Stimulated activated CD4-positive, alpha-beta T cell treated with anti-CD3 and anti-CD28 coated beads, Interleukin-1b, Interleukin-23, amount 100 ng/mL, for 1 hour (primary cell): ENCODE measurements around the gene MCRIP2.

ENCODE experiments used
- DNase-seq, 2 donors: peaks; one replicate each; pipeline ENCODE4 v3.0.0-alpha.2; 2020; ENCODE audit warnings: low read depth in 2 of 2

MCRIP2 gene

DNA sequence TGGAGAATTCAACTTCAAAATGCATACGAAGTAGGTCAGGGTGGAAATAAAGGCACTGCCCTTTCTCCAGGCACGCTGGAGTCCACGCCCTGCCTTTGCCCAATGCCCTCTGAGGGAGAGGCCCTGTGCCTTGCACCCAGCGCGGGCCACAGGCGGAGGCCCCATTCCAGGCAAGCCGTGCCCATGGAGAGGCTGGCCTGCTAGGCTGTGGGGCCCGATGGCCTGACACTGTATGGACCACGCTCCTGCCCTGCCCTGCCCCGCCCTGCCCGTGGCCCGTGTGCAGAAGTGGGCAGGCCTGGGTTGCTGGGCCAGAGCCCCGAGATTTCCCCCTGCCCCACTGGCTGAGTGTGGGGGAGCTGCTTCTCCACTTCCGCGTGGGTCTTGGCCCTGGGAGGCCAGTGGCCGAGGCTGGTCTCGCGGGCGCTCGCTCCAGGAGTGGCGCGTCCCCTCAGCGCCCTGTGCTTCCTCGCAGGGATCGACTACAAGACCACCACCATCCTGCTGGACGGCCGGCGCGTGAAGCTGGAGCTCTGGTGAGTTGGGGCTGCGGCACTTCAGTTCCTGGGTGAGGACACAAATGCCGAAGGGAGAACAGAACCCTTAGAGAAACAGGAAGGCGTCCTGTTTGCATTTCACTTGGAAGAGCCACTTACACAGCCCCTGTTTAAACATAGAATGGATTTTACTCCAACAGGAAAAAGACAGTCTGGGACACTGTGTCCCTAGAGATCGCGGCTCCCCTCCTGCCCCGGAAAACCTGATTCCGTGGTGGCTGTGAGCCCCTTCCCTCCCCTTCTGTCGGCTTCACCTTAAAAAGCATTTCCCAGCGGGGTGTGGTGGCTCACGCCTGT is 24.7 kb upstream of the MCRIP2 start:
- no peak for DNase-seq

DNA sequence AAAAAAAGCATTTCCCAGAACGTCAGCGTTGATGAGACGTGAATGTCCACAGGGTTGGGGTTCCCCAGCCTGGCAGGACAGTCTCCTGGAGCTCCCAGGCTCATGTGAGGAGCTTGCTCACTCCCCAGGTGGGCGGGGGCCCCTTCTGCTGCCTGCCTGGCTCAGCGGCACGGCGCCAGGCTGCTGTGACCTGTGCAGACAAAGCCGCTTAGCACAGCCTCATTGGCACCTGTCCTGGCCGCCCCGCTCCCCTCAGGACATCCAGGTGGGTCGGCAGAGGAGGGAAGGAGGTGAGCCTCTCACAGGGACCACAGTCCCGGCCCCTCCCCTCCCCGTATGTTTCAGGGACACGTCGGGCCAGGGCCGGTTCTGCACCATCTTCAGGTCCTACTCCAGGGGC is 23.8 kb upstream of the MCRIP2 start:
- DNase-seq: no peak

DNA sequence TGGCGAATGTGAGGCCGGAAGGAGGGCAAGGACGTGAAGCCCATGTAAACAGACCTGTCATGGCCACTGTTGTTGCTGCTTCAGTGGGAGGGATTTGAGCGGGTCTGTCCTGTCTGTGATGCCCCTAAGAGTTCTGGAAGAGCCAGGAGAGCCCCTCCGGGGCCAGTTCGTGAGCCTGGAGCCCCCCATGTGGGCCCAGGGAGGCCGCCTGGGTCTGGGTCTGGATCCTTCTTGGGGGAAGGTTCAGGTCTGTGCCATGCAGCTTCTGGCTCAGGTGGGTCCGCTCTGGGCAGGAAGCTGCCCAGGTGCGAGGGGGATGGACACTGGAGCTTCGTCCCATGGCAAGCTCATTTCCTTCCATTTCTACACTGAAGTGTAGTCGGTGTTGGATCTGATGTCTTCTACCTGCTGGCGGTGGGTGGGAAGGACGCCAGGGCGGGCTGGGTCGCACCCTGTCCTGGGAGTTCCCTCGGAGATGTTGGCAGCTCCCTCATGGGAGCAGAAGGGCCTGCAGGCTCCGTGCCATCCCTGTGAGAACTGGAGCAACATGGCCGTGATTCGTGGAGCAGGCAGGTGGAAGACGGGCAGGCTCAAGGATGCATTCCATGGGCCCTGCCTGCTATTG is 22.0 kb upstream of the MCRIP2 start:
- no peak for DNase-seq

DNA sequence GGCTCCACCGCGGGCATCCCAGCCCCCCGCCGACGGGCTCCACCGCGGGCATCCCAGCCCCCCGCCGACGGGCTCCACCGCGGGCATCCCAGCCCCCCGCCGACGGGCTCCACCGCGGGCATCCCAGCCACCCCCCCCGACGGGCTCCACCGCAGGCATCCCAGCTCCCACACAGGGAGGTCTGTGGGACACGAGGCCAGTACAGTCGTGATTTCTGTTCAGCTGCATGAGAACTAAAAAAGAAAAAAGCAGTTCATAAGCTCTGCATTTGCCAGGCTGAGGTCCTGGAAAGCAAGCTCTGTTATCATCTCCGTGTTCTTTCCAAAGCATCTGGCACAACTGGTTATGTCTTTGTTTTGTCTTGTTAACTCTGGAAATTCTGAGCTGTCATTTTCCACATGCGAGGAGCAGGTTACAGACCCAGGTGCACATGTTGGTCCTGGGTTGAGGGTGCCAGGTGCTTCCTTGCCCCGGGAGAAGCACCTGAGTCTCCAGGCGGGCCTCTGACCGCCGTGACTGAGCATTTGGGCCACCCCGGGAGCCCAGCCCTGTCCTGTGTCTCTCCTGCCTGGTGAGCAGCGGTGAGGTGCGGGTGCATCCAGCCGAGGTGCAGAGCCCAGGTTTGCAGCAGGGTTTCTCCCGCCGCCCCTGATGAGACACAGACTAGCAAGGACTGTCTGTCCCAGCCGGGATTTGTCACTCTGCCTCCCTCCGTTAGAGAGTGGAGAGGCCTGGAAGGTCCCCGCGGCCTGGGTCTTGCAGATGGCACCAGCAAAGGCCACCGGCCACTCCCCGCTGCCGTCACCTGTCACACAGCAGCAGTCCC is 20.7 kb upstream of the MCRIP2 start:
- DNase-seq: no peak

DNA sequence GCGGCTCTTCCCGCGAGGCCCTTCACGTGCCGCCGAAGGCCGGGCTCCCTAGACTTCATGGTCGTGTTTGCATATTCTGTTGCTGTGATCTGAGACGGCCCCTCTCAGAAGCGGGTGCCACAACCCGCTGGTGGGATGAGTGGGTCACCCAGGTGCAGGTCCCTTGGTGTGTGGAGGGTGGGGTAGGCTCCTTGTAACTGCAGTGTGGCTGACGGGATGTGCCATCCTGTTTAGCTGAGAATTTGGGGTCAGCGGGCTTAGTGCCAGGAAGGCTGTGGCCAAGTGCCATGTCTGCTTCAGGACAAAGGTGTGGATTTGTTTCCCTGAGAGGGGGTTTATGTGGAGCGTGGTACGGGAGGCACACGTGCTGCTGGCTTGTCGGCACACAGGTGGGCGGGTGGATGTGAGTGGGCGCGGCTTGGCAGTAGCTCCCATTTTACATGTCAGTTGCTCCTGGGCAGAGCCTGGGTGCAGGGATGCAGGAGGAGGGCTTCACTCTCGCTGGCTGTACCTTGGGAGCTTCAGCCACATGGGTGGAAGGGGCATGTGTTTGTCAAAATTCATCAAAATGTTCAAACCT is 20.0 kb upstream of the MCRIP2 start:
- DNase-seq: no peak

DNA sequence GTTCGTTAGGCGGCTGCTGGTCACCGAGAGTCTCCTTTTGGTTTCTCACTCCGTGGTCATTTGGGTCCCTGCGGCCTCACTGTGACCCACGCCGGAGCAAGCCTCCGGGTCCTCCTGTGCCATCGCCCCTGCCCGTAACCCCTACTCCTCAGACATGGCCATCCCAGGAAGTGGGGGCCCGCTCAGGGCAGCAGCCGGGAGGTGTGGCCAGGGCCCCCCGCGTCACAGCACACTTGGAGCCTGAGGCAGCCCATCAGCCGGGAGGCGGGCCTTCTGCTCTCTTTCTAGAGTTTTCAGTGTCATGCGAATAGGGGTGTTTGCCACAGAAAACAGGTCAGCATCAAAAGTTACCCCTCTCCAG is 18.7 kb upstream of the MCRIP2 start:
- DNase-seq: no peak

DNA sequence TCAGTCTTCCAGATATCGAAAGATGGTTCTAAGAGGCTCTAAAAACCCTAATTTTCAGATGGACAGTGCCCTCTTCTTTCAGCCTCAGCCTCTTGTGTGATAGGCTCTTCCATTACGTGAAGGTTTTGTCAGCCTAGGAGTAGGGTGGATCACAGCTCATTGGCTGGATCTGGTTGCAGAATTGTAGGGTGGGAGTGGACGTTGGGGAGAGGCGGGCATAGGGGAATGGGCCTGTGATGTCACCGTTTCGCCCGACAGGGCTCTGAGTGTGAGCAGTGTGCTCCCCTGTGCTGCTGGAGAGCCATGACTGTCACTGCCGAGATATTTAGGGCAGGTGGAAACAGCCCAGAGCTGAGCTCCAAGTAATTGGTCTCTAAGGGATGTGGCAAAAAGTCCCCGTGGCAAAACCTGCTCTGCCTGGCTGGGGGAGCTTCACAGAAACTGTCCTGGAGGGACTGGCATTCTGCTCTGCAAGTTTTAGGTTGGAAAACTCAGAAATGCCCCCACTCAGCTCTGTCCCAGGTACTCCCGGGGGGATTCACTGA is 17.0 kb upstream of the MCRIP2 start:
- no peak for DNase-seq

DNA sequence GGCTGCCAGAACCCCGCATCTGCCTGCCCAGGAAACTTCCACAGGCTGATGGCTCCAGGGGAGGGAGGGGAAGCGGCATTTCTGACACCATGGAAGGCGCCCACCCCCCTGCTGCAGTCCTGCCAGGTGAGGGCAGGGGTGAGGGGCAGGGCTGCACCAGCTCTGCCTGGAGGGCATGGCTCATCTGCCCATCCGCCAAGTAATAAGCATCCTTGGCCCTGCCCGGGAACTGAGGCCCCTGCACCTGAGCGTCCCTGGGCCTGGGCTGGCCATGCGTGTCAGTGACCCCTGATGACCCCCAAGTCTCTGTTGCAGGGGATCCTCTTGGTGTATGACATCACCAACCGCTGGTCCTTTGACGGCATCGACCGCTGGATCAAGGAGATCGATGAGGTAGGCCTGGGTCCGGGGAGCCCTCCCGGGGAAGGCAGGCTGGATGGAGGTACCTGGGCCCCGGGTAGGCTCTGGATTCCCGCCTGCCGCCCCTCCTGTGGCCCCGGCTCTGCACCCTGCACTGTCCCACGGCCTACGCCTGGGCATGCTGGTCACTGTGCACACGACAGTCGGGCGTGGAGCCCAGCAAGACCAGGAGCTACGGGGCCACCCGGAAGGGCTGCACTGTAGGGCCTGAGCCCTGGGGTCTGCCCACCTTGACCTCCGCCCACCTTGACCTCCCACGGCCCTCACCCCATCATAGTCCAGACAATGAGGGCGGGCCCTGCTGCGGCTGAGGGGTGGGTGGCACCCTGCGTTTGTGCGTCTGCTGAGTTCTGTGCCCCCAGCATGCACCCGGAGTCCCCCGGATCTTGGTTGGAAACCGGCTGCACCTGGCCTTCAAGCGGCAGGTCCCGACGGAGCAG is 16.3 kb upstream of the MCRIP2 start:
- DNase-seq: no peak

DNA sequence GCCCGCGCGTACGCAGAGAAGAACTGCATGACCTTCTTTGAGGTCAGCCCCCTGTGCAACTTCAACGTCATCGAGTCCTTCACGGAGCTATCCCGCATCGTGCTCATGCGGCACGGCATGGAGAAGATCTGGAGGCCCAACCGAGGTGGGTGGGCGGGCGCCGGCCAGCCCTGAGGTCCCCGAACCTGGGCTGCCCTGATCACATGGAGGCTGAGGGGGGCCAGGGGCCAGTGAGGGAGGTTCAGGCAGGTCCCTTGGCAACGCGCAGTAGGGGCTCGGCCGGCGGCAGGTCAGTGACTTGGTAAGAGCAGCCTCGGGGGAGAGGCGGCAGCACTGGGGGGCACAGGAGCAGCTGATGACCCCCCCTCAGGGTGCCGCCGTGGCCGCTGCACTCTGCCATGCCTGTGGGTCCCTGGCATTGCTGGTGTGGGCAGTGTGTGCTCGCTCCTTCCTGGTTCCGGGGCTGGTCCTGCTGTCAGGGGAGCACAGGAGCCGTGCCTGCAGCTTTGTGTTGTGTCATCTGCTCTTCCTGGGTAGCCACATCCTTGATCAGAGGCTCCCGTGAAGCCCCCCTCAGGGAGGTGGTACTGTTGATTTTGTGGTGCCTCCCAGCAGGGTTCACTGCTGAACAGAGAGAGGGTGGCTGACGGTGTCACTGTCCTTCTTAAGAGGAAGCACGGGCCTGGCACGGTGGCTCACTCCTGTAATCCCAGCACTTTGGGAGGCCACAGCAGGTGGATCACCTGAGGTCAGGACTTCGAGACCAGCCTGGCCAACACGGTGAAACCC is 15.5 kb upstream of the MCRIP2 start:
- DNase-seq: no peak

DNA sequence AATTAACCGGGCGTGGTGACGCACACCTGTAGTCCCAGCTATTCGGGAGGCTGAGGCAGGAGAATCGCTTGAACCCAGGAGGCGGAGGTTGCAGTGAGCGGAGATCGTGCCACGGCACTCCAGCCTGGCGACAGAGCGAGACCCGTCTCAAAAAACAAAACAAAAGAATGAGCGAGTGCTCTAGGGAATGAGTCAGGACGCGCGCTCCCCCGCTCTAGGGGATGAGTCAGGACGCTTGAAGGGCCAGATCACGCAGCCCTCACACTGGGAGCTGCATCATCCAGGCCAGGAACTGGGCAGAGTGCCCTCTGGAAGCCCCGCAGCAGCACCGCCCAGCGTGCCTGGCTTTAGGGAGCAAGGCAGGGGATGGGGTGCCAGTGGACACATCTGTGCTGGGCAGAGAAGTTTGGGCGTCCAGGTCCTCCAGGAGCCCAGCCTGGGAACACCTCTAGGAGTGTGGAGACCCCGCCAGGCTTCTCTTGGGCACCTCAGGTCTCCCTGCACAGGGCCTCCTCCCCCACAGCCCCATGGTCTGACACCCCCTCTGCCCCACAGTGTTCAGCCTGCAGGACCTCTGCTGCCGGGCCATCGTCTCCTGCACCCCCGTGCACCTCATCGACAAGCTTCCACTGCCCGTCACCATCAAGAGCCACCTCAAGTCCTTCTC is 14.7 kb upstream of the MCRIP2 start:
- no peak for DNase-seq

DNA sequence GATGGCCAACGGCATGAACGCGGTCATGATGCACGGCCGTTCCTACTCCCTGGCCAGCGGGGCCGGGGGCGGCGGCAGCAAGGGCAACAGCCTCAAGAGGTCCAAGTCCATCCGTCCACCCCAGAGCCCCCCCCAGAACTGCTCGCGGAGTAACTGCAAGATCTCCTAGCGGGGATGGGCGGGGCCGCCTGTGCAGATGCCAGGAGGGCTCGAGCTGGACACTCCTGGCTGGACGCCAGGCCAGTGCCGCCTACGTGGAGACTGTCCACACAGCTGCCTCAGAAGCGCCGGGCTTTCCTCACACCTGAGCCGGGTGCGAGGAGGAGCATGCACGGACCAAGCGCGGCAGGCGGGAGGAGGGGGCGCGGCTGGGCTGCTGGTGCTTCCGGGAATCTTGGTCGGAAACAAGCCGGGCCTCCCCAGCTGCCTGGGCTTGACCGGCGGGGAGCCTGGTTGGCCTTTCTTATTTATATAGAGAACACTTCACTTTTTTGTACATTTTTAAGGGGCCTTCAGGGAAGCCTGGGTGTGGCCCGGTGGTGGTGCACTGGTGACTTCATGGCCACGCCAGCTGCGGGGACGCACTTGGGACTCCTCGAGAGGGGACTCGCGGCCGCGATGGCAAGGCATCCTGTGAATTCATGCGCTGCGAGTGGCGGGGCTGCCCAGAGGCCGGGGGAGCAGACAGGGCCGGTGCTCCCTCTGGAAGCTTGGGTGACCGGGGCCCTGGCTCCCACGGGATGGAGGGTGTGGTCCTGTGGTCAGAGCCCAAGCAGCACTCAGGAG is 14.0 kb upstream of the MCRIP2 start:
- DNase-seq: no peak

DNA sequence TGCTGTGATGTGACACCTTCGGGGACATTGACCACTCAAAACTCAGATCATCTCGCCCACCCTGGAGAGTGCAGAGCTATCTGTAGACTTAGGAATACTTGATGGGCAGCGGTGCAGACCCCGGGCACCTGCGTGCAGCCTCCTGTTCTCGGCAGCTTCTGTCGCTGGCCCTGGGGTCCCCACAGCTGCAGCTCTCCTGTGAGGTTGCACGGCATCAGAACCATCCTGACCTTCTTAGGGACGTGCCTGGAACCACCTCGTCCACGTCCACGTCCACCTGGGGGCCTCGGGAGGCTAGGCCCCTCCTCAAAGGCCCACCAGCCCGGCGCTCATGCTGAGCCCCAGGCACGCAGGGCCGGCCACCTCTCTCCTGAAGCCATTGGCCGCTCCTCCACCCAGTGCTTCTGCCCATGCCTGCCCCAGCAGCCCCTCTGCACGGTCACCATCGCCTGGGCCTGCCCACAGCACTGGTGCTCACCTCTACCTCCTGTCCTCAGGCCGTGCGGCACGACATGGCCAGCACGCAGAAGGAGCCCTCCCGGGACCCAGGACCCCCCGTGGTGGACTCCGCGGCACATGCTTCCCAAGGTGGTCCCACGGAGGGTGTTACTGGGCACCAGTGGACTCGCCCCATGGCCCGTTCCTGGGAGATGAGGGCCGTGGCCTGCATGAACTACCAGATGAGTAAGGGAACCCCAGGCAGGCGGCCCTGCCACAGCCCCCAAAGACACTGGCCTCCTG is 13.1 kb upstream of the MCRIP2 start:
- DNase-seq: no peak

DNA sequence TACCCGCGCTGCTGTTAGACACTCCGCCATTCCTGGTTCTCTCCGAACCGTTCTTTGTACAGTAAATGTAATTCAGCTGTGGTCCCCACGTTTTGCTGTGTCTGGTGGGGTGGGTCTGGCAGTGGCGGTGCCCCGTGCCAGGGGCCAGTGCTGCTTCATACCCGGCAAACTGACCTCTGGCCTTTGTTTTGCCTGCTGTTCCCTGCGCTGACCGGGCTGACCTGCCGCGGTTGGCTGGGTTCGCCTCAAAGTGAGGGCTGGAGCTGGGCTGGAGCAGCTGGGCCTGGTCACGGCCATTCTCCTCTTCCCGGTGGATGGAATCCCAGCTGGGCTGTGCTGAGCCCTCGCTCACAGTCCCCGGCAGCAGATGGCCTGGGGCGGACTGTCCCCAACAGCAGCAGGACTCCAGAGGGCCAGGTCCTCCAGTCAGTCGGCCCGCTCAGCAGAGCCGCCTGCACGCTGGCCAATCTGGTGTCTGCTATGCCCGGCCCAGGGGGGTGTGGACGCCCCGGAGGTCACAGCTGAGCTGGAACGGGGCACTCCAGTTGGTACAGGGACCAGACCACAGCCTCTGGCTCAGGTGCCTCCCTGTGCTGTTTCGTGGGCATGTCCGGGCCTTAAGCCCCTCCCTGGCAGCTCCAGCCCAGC is 12.3 kb upstream of the MCRIP2 start:
- no peak for DNase-seq

DNA sequence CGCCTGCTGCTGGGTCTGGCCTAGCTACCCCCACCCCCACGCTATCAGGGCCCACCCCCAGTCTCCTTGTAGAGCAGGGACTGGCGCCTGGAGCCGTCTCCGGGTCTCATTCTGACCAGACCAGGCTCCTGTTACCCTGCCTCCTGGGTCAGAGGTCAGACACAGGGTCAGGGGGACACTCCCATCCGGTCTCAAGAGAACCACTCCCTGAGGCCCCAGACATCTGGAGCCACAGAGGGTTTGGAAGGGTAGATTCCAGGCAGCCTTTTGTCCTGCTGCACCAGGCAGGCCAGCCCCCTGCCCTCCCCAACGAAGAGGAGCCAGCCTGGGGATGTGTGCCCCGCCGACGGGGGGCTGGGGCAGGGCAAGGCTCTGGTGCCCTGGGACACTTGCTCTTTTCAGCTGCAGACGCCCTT is 11.8 kb upstream of the MCRIP2 start:
- DNase-seq: no peak

DNA sequence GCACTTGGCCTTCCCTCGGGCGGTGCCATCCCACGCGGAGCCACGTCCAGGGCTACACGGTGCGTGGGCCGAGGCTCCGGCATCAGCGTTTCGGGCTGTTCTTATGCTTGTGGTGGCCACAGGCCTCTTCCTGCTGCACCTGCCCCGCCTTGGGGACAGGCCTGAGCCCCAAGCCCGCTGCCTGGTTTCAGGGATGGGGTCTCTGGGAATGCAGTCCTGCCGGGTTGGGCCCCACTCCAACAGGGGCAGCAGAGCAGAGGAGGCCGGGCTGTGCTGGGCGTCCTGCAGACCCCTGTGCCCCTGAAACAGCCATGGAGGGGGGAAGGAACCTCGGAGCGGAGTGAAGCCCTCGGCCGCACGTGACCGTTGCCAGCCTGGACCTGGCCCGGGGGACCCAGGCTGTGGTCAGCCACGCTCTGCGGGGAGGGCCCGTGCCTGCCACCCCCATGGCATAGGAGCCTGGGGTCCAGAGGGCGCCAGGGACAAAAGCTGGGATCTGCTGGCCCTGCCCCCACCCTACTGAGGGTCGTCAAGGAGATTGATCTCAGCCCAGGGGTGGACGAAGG is 11.3 kb upstream of the MCRIP2 start:
- no peak for DNase-seq

DNA sequence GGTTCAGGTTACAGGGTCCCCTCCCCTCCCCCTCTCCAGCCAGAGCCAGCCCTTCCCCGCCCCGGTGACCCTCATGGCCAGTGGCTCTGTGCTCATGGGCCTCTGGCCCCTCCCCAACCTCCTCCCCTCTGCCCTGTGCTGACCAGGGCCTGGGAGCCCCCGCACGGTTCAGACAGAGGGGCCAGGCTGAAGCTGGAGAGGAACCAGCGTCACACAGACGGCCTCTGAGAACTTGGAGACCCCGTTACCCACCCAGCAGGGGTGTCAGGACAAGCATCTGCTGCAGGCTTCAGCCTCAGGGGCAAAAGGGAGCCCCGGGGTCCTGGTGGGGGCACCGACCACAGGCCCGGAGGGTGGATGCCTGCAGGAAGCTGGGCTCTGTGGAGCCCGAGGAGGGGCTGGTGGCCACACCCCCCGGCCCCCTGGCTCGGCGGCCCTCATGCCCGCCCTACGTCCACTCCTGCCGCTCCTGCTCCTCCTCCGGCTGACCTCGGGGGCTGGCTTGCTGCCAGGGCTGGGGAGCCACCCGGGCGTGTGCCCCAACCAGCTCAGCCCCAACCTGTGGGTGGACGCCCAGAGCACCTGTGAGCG is 10.7 kb upstream of the MCRIP2 start, which contains the start of gene WFIKKN1:
WFIKKN1 (plus strand) TSS at position 171 of the 591 bp plus-strand sequence; CDS start at position 440, 269 bp downstream.
- no peak for DNase-seq
